ENCODE measurements around the gene HDDC2.

The HDDC2 gene

DNA sequence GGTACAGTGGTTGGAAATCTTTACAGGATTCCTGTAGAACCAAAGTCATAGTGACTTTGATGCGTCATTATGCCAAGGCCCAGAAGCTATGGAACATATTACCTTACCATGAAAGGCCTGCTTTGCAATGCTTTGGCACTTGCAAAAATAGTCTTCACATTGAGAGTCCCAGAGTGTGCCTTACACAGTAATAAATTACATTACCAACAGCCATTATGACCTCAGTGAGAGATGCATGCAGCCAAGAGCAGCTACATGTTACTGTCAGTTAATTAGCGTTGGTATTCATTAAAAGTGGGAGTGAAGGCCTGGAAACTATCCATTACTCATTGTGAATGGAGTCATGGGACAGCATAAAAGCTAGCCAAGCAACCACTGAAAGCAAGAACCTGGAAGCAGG, 39.2 kb upstream of the HDDC2 start:
- POLR2A ChIA-PET, result no interaction called here
- no peak for DNase-seq (ENCODE audit: extremely low spot score)
- TF ChIP-seq BHLHE40 (IDR thresholded peaks at IDR 0.05; ENCODE audit: borderline replicate concordance), result no peak
- TF ChIP-seq HDGF (IDR thresholded peaks at IDR 0.05; ENCODE audit: borderline replicate concordance), result no peak
- TF ChIP-seq FOXA1 (IDR thresholded peaks at IDR 0.05), result no peak
- no peak for TF ChIP-seq L3MBTL2 (conservative IDR thresholded peaks at IDR 0.05)
- no peak for TF ChIP-seq ELF4 (IDR thresholded peaks at IDR 0.05)
- no peak for TF ChIP-seq CTBP1 (IDR thresholded peaks at IDR 0.05; ENCODE audit: borderline replicate concordance)
- TF ChIP-seq LEF1 (IDR thresholded peaks at IDR 0.05; ENCODE audit: borderline replicate concordance), result no peak
- TF ChIP-seq NFRKB (IDR thresholded peaks at IDR 0.05), result no peak
- TF ChIP-seq SUZ12 (IDR thresholded peaks at IDR 0.05), result no peak
- no peak for TF ChIP-seq ARNT (IDR thresholded peaks at IDR 0.05)
- CTCF ChIA-PET, result interaction anchor here (1.3 kb wide), 1 partner anchor 30 kb away, joined by 3 read pairs; no protein-coding TSS in a partner anchor

DNA sequence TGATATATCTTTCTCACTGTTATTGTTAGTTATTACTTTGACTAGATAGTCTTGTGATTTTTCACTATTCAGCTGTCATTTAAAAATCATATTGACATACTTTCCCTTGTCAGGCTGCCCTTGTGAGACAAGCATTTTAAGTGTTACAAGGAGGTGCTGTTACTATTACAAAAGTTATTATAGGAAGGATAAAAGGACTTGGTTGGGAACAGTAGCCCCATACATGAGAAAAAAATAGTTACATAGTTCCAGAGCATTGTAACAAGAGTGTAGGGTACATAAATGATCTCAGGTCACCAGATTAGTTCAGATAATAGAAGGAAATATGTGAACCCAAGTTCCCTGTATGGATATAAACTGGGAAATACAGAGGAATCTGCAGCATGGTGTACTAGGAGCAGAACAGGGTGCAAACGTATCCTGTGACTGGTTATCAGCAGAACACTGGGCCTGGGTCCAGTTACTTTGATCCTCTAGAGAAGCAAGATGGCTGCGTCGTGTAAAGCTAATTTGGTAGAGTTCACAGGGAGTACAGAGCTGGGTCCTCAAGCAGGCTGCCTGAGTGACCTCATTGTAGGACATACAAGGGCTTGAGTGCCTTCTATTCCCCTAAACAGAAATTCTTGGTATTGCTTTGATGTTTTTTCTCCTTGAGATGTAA, 38.5 kb upstream of the HDDC2 start:
- TF ChIP-seq BHLHE40 (IDR thresholded peaks at IDR 0.05; ENCODE audit: borderline replicate concordance) (no peak), SUZ12 (IDR thresholded peaks at IDR 0.05) (no peak), SP1 (IDR thresholded peaks at IDR 0.05) (no peak), CTBP1 (IDR thresholded peaks at IDR 0.05; ENCODE audit: borderline replicate concordance) (no peak), L3MBTL2 (conservative IDR thresholded peaks at IDR 0.05) (no peak), FOXK2 (IDR thresholded peaks at IDR 0.05) (no peak), LEF1 (IDR thresholded peaks at IDR 0.05; ENCODE audit: borderline replicate concordance) (no peak), FOXM1 (IDR thresholded peaks at IDR 0.05; ENCODE audit: borderline replicate concordance) (no peak), TARDBP (IDR thresholded peaks at IDR 0.05) (no peak), ZNF384 (IDR thresholded peaks at IDR 0.05) (no peak), ARNT (IDR thresholded peaks at IDR 0.05) (no peak), ELF4 (IDR thresholded peaks at IDR 0.05) (no peak), FOXA1 (IDR thresholded peaks at IDR 0.05) (no peak)
- TF ChIP-seq, protein P1, sequence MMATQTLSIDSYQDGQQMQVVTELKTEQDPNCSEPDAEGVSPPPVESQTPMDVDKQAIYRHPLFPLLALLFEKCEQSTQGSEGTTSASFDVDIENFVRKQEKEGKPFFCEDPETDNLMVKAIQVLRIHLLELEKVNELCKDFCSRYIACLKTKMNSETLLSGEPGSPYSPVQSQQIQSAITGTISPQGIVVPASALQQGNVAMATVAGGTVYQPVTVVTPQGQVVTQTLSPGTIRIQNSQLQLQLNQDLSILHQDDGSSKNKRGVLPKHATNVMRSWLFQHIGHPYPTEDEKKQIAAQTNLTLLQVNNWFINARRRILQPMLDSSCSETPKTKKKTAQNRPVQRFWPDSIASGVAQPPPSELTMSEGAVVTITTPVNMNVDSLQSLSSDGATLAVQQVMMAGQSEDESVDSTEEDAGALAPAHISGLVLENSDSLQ (IDR thresholded peaks at IDR 0.05), result no peak

DNA sequence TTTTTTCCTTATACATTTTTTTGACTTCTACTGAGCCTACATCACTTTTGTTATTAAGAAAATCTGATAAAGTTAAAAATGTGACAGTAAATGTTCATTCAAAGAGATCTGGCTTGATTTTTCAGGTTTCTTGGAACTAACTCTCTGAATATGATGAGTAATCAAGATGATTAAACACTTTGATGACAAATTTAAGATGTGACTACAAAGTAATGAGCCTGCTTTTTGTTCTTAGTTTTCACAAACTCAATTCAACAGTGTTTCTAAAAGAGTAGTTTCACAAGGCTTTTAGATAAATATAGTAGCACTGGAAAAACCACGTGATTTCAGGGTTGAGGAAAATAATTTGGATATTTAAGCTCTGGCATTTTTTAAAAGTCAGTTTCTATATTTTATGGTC, 37.9 kb upstream of the HDDC2 start:
- ChIA-PET POLR2A (no interaction called here), CTCF (interaction anchor here (1.3 kb wide), 1 partner anchor 28 kb away, joined by 3 read pairs; no protein-coding TSS in a partner anchor)
- DNase-seq (ENCODE audit: extremely low spot score), result no peak
- TF ChIP-seq LEF1 (IDR thresholded peaks at IDR 0.05; ENCODE audit: borderline replicate concordance) (no peak), NFRKB (IDR thresholded peaks at IDR 0.05) (no peak), TARDBP (IDR thresholded peaks at IDR 0.05) (no peak), BHLHE40 (IDR thresholded peaks at IDR 0.05; ENCODE audit: borderline replicate concordance) (no peak), SUZ12 (IDR thresholded peaks at IDR 0.05) (no peak), FOXA1 (IDR thresholded peaks at IDR 0.05) (no peak), ZNF384 (IDR thresholded peaks at IDR 0.05) (no peak), L3MBTL2 (conservative IDR thresholded peaks at IDR 0.05) (no peak), HDGF (IDR thresholded peaks at IDR 0.05; ENCODE audit: borderline replicate concordance) (no peak), SP1 (IDR thresholded peaks at IDR 0.05) (no peak), ELF4 (IDR thresholded peaks at IDR 0.05) (no peak), FOXM1 (IDR thresholded peaks at IDR 0.05; ENCODE audit: borderline replicate concordance) (no peak), CTBP1 (IDR thresholded peaks at IDR 0.05; ENCODE audit: borderline replicate concordance) (no peak), FOXK2 (IDR thresholded peaks at IDR 0.05) (no peak), ARNT (IDR thresholded peaks at IDR 0.05) (no peak)
- TF ChIP-seq, protein P1 (IDR thresholded peaks at IDR 0.05), result no peak

More for the DNA sequence above, 38.5 kb upstream of the HDDC2 start:
- ChIA-PET CTCF (interaction anchor here (1.3 kb wide), 1 partner anchor 29 kb away, joined by 3 read pairs; no protein-coding TSS in a partner anchor), POLR2A (no interaction called here)
- no peak for DNase-seq (ENCODE audit: extremely low spot score)

DNA sequence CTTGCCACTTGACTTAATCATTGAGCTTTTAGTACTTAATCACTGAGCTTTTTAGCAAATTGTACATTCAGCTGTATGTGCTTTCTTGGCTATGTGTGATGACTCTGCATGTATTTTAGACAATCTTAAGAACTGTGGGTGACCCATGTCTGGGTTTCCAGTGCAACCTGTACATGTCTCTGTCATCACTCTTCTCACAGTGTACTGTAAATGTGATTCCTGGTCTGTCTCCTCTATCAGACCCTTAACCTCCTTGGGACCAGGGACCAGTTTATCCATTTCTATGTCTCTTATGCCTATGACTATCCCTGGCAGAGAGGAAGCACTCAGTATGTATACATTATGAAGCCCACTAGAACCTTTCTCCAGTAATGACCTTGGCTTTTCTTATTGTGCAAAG, 36.6 kb upstream of the HDDC2 start:
- POLR2A ChIA-PET, result no interaction called here
- CTCF ChIA-PET, result no interaction called here
- DNase-seq (ENCODE audit: extremely low spot score), result no peak

DNA sequence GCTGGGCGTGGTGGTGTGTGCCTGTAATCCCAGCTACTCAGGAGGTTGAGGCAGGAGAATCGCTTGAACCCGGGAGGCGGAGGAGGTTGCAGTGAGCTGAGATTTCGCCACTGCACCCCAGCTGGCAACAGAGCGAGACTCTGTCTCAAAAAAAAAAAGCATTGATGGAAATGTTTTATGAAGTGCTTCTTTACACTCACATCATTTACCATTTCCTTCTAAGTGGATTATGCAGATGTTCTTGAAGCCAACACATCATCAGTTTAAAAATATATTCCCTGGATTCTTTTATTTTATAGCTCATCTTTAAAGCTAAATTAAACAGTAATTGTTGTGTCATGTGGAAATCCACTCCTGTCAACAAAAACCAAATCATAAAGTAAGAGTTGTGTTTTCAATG, 35.9 kb upstream of the HDDC2 start:
- ChIA-PET POLR2A (no interaction called here), CTCF (no interaction called here)
- TF ChIP-seq CTBP1 (IDR thresholded peaks at IDR 0.05; ENCODE audit: borderline replicate concordance) (no peak), ELF4 (IDR thresholded peaks at IDR 0.05) (no peak), BHLHE40 (IDR thresholded peaks at IDR 0.05; ENCODE audit: borderline replicate concordance) (no peak), SUZ12 (IDR thresholded peaks at IDR 0.05) (no peak), FOXM1 (IDR thresholded peaks at IDR 0.05; ENCODE audit: borderline replicate concordance) (no peak), NFRKB (IDR thresholded peaks at IDR 0.05) (no peak), FOXA1 (IDR thresholded peaks at IDR 0.05) (no peak), HDGF (IDR thresholded peaks at IDR 0.05; ENCODE audit: borderline replicate concordance) (no peak), ARNT (IDR thresholded peaks at IDR 0.05) (no peak), LEF1 (IDR thresholded peaks at IDR 0.05; ENCODE audit: borderline replicate concordance) (no peak), ZNF384 (IDR thresholded peaks at IDR 0.05) (no peak), FOXK2 (IDR thresholded peaks at IDR 0.05) (no peak), L3MBTL2 (conservative IDR thresholded peaks at IDR 0.05) (no peak), TARDBP (IDR thresholded peaks at IDR 0.05) (no peak), SP1 (IDR thresholded peaks at IDR 0.05) (no peak)
- TF ChIP-seq, protein P1 (IDR thresholded peaks at IDR 0.05), result no peak
- no peak for DNase-seq (ENCODE audit: extremely low spot score)

More for the DNA sequence above, 36.6 kb upstream of the HDDC2 start:
- no peak for TF ChIP-seq SP1 (IDR thresholded peaks at IDR 0.05)
- TF ChIP-seq TARDBP (IDR thresholded peaks at IDR 0.05), result no peak
- no peak for TF ChIP-seq BHLHE40 (IDR thresholded peaks at IDR 0.05; ENCODE audit: borderline replicate concordance)
- TF ChIP-seq, protein P1 (IDR thresholded peaks at IDR 0.05), result no peak
- no peak for TF ChIP-seq FOXM1 (IDR thresholded peaks at IDR 0.05; ENCODE audit: borderline replicate concordance)
- no peak for TF ChIP-seq ELF4 (IDR thresholded peaks at IDR 0.05)
- no peak for TF ChIP-seq L3MBTL2 (conservative IDR thresholded peaks at IDR 0.05)
- no peak for TF ChIP-seq FOXK2 (IDR thresholded peaks at IDR 0.05)
- no peak for TF ChIP-seq NFRKB (IDR thresholded peaks at IDR 0.05)
